ENCODE data around the gene MOB3B.

MOB3B gene

GRCh38 chr9:27558307-27558706 lies 28.7 kb upstream of the MOB3B start:
- Histone ChIP-seq H3K27ac (ENCODE audit: poor library complexity, severe bottlenecking) (no peak overlapping the region), H3K9me3 (ENCODE audit: severe bottlenecking) (no peaks in the 10 kb centered on the region), H3K4me1 (ENCODE audit: insufficient read depth, poor library complexity, severe bottlenecking) (no peaks in the 10 kb centered on the region), H3K4me3 (ENCODE audit: severe bottlenecking) (no peak overlapping the region), H3K27me3 (ENCODE audit: insufficient read depth, poor library complexity, severe bottlenecking) (no peaks in the 10 kb centered on the region), H3K36me3 (ENCODE audit: low read depth) (peaks cover 79% of the 10 kb centered on the region)
- no peak for ATAC-seq (ENCODE audit: low read depth)
- DNase-seq (ENCODE audit: low spot score), result no peak
- TF ChIP-seq CTCF (IDR thresholded peaks at IDR 0.05; ENCODE audit: poor library complexity, severe bottlenecking), result no peak

DNA sequence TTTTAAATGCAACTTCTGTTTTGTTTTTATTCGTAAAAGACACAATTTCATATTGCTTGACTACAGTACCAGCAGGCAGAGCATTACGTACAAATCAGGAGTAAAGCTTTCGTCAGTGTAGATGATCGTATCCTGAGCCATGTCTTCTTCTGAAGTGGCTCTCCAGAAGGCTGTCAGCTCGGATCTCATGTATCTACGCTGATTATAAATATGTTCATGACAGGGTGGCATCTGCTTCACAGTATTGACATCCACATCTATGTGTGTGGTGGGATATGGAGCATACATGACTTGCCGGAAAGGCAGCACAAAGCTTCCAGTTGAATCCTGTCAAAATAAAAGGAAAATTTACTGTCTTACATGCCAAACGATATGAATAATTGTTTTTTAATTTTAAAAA lies 26.9 kb upstream of the MOB3B start:
- Histone ChIP-seq H3K27me3 (ENCODE audit: insufficient read depth, poor library complexity, severe bottlenecking) (no peaks in the 10 kb centered on the region), H3K4me3 (ENCODE audit: severe bottlenecking) (no peak overlapping the region), H3K27ac (ENCODE audit: poor library complexity, severe bottlenecking) (no peak overlapping the region), H3K36me3 (ENCODE audit: low read depth) (peaks cover 70% of the 10 kb centered on the region), H3K4me1 (ENCODE audit: insufficient read depth, poor library complexity, severe bottlenecking) (no peaks in the 10 kb centered on the region), H3K9me3 (ENCODE audit: severe bottlenecking) (no peaks in the 10 kb centered on the region)
- DNase-seq (ENCODE audit: low spot score) (no peak), ATAC-seq (ENCODE audit: low read depth) (no peak)
- no peak for TF ChIP-seq CTCF (IDR thresholded peaks at IDR 0.05; ENCODE audit: poor library complexity, severe bottlenecking)

GRCh38 chr9:27554712-27555111 lies 25.1 kb upstream of the MOB3B start:
- DNase-seq (ENCODE audit: low spot score), result no peak
- Histone ChIP-seq H3K27ac (ENCODE audit: poor library complexity, severe bottlenecking) (no peak overlapping the region), H3K9me3 (ENCODE audit: severe bottlenecking) (no peaks in the 10 kb centered on the region), H3K4me1 (ENCODE audit: insufficient read depth, poor library complexity, severe bottlenecking) (no peaks in the 10 kb centered on the region), H3K4me3 (ENCODE audit: severe bottlenecking) (no peak overlapping the region), H3K36me3 (ENCODE audit: low read depth) (peaks cover 64% of the 10 kb centered on the region), H3K27me3 (ENCODE audit: insufficient read depth, poor library complexity, severe bottlenecking) (no peaks in the 10 kb centered on the region)
- no peak for ATAC-seq (ENCODE audit: low read depth)
- TF ChIP-seq CTCF (IDR thresholded peaks at IDR 0.05; ENCODE audit: poor library complexity, severe bottlenecking), result no peak

DNA sequence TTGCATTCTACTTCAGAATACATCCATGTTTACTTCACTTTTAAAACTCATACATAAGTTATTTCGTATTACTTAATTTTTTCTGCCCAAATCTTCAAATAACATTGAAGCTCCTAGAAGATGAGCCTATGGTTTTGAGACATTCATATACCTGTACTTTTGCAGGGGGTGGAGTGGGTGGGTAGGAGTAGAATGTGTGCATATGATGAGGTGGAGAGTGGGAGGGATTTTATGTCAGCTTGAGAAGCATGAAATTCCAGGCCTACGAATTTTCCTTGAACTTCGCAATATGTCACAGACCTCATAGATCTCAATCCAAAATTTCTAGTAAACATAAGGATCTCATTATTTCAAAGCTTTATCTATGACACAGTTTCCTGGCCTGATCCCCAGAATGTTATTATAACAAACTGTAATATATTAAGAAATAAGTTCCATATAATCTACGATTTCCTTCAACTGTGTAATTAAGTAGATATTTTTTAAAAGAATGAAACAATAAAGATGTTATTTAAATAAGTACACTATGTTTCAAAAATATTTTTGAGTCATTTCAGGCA lies 19.7 kb upstream of the MOB3B start:
- Histone ChIP-seq H3K36me3 (ENCODE audit: low read depth) (peaks cover 56% of the 10 kb centered on the region), H3K27me3 (ENCODE audit: insufficient read depth, poor library complexity, severe bottlenecking) (no peaks in the 10 kb centered on the region), H3K4me3 (ENCODE audit: severe bottlenecking) (no peak overlapping the region), H3K27ac (ENCODE audit: poor library complexity, severe bottlenecking) (no peak overlapping the region), H3K9me3 (ENCODE audit: severe bottlenecking) (no peaks in the 10 kb centered on the region), H3K4me1 (ENCODE audit: insufficient read depth, poor library complexity, severe bottlenecking) (no peaks in the 10 kb centered on the region)
- ATAC-seq (ENCODE audit: low read depth), result no peak
- no peak for TF ChIP-seq CTCF (IDR thresholded peaks at IDR 0.05; ENCODE audit: poor library complexity, severe bottlenecking)
- no peak for DNase-seq (ENCODE audit: low spot score)

- DNase-seq (ENCODE audit: low spot score) (no peak), ATAC-seq (ENCODE audit: low read depth) (peak; percentile 71; the same call in 2 of the 3 replicates)
- peaks cover 52% of the 10 kb centered on the region for H3K36me3 ChIP-seq (ENCODE audit: low read depth)
- TF ChIP-seq CTCF (IDR thresholded peaks at IDR 0.05; ENCODE audit: poor library complexity, severe bottlenecking), result peak; percentile 76
- no peaks in the 10 kb centered on the region for H3K4me1 ChIP-seq (ENCODE audit: insufficient read depth, poor library complexity, severe bottlenecking)
- H3K27me3 ChIP-seq (ENCODE audit: insufficient read depth, poor library complexity, severe bottlenecking), result no peaks in the 10 kb centered on the region
- no peaks in the 10 kb centered on the region for H3K9me3 ChIP-seq (ENCODE audit: severe bottlenecking)
- no peak overlapping the region for H3K4me3 ChIP-seq (ENCODE audit: severe bottlenecking)
- no peak overlapping the region for H3K27ac ChIP-seq (ENCODE audit: poor library complexity, severe bottlenecking)
These were observed 18.6 kb upstream of the MOB3B start for GRCh38 chr9:27548055-27548741.
